ENCODE measurements around the gene DOCK11. TPM values are rescaled to one million over a fixed set of nuclear protein-coding genes. Genes with fewer than 3 reads are reported as not detected.

Gene DOCK11
- total and polyA plus RNA-seq, 2 of the 4 experiments (the other 2 are of a cell fraction) = 3.9 to 13.1 TPM

GRCh38 chrX:118718737-118719136, 223.1 kb downstream of the DOCK11 start:
- Histone ChIP-seq H3K14ac (replicated peaks; ENCODE audit: low read depth, low read length) (no peak overlapping the region), H4K5ac (ENCODE audit: low read depth, low read length) (no peak overlapping the region), H2AK9ac (replicated peaks; ENCODE audit: low read depth, low read length, poor library complexity) (no peak overlapping the region), H3K9me3 (ENCODE audit: control insufficient read depth, insufficient read depth, low read length) (no peaks in the 10 kb centered on the region), H2BK120ac (ENCODE audit: low read depth, low read length) (no peak overlapping the region), H2AK5ac (ENCODE audit: low read depth, low read length) (no peak overlapping the region), H3K79me1 (ENCODE audit: low read depth in 1 of 2, low read length in 2 of 2) (no peaks in the 10 kb centered on the region), H3K4me3 (ENCODE audit: insufficient read depth, low read depth, low read length) (no peak overlapping the region), H2BK20ac (ENCODE audit: low read depth, low read length) (no peak overlapping the region), H2BK15ac (ENCODE audit: low read depth, low read length) (no peak overlapping the region), H4K91ac (ENCODE audit: insufficient read depth, low read depth, low read length) (no peak overlapping the region), H3K27me3 (ENCODE audit: control insufficient read depth, insufficient read depth, low read length) (no peaks in the 10 kb centered on the region; the same call in 1 of the 2 replicates), H4K20me1 (ENCODE audit: insufficient read depth, low read length) (no peaks in the 10 kb centered on the region), H3K4me2 (ENCODE audit: low read depth, low read length) (no peak overlapping the region), H3K4me1 (ENCODE audit: control insufficient read depth, insufficient read depth, low read length) (no peaks in the 10 kb centered on the region), H3K56ac (ENCODE audit: extremely low read depth, insufficient read depth, low read length) (no peak overlapping the region), H3K9ac (ENCODE audit: low read depth, low read length) (no peak overlapping the region), H3K27ac (ENCODE audit: insufficient read depth, low read length) (no peak overlapping the region), H2AFZ (replicated peaks; ENCODE audit: low read length, poor library complexity) (no peak overlapping the region), H3K4ac (ENCODE audit: low read depth, low read length) (no peak overlapping the region), H3K9me1 (ENCODE audit: insufficient read depth, low read length) (no peaks in the 10 kb centered on the region), H3K36me3 (ENCODE audit: control insufficient read depth, insufficient read depth, low read length) (no peaks in the 10 kb centered on the region), H2BK5ac (ENCODE audit: low read depth, low read length, poor library complexity, severe bottlenecking) (no peak overlapping the region), H4K8ac (ENCODE audit: low read depth in 2 of 2, low read length in 2 of 2) (no peak overlapping the region), H3K18ac (ENCODE audit: low read depth, low read length) (no peak overlapping the region), H3K23ac (ENCODE audit: low read depth, low read length) (no peak overlapping the region)
- no peak for TF ChIP-seq BHLHE40 (IDR thresholded peaks at IDR 0.05; ENCODE audit: low read depth, low read length)
- no peak for TF ChIP-seq POLR2A (IDR thresholded peaks at IDR 0.05; ENCODE audit: low read depth, low read length)
- no peak for TF ChIP-seq RFX5 (IDR thresholded peaks at IDR 0.05; ENCODE audit: low read depth, low read length)
- no peak for TF ChIP-seq MAZ (IDR thresholded peaks at IDR 0.05; ENCODE audit: borderline replicate concordance, low read depth, low read length)
- TF ChIP-seq RAD21 (IDR thresholded peaks at IDR 0.05; ENCODE audit: low read length) = no peak
- no peak for TF ChIP-seq NFE2L2 (IDR thresholded peaks at IDR 0.05; ENCODE audit: low read depth, low read length)
- TF ChIP-seq CEBPB (IDR thresholded peaks at IDR 0.05; ENCODE audit: low read depth, low read length) = no peak
- no peak for TF ChIP-seq CTCF (conservative IDR thresholded peaks at IDR 0.05; ENCODE audit: low read depth, low read length)
- no peak for TF ChIP-seq SMC3 (IDR thresholded peaks at IDR 0.05; ENCODE audit: low read depth, low read length)
- no peak for TF ChIP-seq RCOR1 (IDR thresholded peaks at IDR 0.05; ENCODE audit: insufficient replicate concordance, low read length)
- no peak for TF ChIP-seq MXI1 (IDR thresholded peaks at IDR 0.05; ENCODE audit: borderline replicate concordance, low read depth, low read length)
- no peak for TF ChIP-seq MAFK (IDR thresholded peaks at IDR 0.05; ENCODE audit: low read depth, low read length)
- no peak for TF ChIP-seq FOS (IDR thresholded peaks at IDR 0.05; ENCODE audit: low read depth, low read length)
- ChIA-PET POLR2A (ENCODE audit: unreplicated experiment) (no interaction called here), CTCF (no interaction called here)
- no TSS peak for BruUV-seq (replicated peaks)
- in situ Hi-C loops (cut with MboI; ENCODE audit: low sequenced_read_pairs) (no loop called here), dilution Hi-C loops (cut with HindIII; ENCODE audit: low sequenced_read_pairs, unreplicated experiment) (no loop called here), intact Hi-C loops (cut with micrococcal nuclease) (no loop called here)
- WGBS, 2 experiments (ENCODE audit: extremely low coverage in 2 of 2, insufficient read length in 1 of 2) = no CpG with 5 or more reads among the region's 2 CpGs
- ATAC-seq (ENCODE audit: low read depth) (no peak), DNase-seq (no peak)
